Right renal pelvis (tissue), 4 donors: ENCODE results near the gene ENAH. TPM values are rescaled to one million over a fixed set of nuclear protein-coding genes. Genes with fewer than 3 reads are reported as not detected.
"Not testable (repeated sequence)": the region's sequence is repeated elsewhere in the genome, so short reads cannot be mapped to it uniquely, and the experiment has no call there.

ENCODE experiments used
- DNase-seq, 4 donors: peaks; one replicate each; pipeline ENCODE4 v3.0.0-alpha.2; 2013; ENCODE audit warnings: low read depth in 4 of 4, low spot score in 3 of 4, missing footprints in 1 of 4
- polyA plus RNA-seq, 4 donors: library from polyadenylated mRNA; unstranded; fragments of 120-200 nt; gene quantifications; one replicate each; pipeline ENCODE4 v1.2.1, GENCODE V29; 2013; ENCODE audit not compliant: insufficient read length in 4 of 4

Gene ENAH
- polyA plus RNA-seq, 4 donors = 96.6 to 129 (median 117) TPM

DNA sequence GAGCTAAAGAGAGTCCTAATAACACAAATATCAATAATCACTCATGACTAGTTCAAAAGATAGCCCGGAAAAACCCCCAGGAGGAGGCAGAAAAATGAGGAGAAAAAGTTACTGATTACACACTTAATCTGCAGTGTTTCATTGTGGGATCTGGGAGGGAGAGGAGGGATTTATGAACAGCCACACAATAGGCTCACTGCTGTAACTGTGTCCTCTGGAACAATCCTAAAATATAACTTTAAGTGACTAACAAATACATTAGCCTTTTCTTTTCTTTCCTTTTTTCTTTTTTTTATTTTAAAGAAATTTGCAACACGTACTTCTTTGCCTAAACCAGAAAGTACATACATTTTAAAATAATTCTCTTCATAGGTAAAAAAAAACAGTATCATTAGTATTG is 118.8 kb downstream of the ENAH start:
- no peak for DNase-seq

DNA sequence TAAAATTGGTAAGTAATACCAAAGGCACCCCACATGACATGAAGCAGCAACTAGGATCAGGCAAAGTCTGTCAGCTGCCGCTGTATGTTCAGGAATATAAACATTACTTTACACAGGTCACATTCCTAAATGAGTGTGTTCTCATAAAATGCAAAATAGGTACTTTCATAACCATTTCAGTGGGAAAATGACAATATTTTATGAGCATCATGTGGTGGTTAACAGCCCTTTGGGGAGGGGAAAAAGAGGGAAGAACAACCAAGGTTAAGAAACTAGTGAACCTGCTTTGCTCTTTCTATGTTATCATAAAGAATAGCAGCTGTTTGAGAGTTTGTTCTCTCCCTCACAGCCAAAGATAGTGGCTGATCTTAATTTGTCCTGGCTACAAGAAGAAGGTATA is 119.7 kb downstream of the ENAH start:
- DNase-seq = no peak

DNA sequence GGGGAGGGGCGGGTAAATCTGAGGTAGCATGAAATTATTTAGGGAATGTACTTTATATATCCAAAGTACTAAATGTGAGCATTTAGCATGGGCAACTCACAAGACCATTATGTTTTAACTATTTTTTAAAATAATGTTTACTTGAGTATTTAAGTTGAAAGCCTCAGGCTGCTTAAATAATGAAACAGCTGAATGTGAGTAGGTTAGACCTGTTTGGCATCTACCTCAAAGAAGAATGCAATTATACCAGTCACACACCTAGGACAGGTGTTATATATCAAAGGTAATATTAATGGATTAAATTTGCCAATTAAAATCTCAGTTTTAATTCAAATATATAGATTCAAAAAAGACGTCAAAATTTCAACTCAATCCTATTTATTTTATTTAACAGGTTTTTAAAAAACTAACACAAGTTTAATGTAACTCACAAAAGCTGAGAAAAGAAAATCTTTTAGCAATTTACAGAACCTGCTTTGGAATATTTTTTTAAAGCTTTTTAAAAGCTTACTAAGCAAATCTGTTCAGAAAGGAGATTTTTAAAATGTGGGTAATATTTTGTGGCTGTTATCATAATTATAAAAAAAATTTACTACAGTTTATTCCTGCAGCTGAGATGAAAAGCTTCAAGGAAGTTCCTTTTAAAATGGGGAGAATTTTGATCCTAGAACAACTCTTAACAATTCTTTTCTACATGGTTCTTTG is 120.5 kb downstream of the ENAH start:
- no peak for DNase-seq

DNA sequence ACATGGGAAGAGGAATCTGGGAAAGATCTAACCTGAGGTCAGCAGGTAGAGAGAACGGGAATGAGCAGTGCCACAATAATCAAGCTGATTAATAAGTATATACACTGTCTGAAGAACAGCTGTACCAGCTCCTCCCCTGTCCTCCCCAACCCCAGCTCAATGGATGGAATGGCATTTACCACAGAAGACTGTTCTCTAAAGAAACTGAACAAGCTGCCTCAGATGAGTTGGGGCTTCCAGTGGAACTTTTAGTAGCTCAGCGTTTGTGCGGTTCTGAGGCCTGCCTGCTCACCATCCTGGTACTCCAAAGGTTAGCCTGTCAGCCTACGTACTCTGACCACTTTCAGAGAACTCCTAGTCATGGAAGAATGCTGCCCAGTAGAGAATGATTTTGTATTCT is 123.2 kb downstream of the ENAH start:
- no peak for DNase-seq

DNA sequence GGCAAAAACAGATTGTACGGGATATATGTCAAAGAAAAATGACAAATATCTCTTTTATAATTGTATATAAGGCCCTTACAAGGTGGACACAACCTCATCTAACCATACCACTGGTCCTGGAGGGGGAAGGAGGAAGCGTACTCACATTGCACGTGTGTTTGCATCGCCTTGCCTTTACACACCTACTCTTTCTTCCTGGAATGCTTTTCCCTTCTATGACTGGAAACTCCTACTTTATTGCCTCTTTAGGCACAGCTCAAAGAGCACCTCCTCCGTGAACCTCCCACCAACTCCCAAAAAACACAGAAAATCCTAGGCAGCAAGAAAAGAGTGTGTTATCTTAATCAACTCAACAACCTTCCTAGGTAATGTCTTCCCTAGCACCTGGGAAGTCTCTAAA is 125.3 kb downstream of the ENAH start:
- no peak for DNase-seq

DNA sequence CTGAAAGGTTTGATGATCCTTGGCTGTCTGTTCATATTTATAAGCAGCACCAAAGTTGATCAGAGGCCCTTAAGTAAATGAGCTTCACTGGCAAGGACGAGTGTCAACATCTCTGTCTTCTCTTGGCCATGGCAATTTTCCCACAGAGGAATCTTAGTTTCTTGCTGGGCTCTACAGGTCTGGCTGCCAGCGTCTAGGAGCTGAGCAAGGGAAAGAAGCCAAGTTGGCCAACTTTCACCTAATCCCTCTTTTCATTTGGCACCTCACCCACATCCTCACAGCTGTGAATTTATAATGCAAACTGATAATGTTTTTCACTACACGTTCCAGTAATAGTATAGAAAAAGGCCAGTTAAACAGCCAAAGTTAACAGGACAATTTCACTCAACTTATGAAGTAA is 126.0 kb downstream of the ENAH start:
- DNase-seq = no peak

DNA sequence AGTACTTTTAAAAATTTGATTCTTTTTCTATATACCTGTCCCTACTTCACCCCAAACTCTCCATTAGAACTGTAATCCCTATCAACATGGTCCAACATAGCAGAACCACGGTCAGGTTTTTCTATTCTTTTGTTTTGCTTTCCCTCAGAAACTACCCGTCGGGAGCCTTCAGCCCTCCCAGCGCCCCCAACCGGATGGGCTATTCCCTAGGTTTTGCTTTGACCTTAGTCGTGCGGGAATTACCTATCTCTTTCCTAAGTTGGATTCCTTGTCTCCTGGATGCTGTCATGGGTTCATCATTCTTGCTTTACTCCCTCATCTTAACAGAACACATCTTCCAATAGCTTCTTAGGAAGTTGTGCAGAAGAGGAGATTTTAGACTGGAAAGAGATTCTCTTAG is 127.5 kb downstream of the ENAH start:
- no peak for DNase-seq

DNA sequence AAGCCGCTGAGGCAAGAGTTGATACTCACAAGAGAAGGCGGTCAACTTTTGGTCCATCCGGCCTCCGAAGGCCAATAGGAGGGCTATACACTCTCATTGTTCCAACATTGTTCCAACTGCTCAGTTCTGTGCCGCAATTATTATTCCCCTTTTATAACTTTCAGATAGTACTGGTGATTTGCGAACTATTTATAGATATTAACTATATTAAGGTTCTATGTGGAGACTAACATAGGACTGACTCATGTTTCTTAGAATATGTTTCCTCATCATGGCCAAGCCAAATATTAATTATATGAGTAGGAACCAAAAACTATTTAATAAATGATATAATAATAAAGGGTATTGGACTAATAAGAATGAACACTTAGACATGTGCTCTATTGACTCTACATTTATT is 128.4 kb downstream of the ENAH start:
- no peak for DNase-seq

DNA sequence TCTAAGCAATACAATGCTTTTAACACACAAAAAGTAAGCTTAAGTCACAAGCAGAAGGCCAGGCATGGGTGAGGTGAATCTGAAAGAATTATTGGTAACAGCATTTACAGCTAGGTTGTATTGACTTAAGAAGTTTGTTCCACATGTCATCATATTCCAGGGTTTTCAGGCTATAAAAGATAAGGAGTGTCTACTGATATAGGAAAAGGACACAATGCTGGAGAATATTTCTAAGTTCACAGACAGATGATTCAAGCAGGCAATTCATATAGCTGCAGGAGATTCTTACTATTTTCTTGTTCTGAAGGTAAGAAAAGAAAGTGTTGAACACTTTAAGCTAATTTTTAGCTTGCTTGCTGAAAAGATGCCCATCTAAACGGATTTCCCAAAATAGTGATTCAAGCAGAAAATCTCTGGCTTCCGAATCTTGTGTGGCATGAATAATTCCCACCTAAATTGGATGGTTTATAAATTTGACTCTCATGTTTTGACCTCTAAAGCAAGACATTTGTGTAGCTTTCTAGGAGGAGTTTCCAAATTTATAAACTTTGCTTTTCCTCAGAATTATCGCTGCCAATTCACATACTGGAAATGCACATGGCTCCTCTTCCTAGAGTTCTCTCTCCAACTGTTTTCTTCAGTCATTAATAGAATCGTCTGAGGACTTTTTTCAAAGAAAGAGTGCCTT is 129.5 kb downstream of the ENAH start:
- DNase-seq = no peak

DNA sequence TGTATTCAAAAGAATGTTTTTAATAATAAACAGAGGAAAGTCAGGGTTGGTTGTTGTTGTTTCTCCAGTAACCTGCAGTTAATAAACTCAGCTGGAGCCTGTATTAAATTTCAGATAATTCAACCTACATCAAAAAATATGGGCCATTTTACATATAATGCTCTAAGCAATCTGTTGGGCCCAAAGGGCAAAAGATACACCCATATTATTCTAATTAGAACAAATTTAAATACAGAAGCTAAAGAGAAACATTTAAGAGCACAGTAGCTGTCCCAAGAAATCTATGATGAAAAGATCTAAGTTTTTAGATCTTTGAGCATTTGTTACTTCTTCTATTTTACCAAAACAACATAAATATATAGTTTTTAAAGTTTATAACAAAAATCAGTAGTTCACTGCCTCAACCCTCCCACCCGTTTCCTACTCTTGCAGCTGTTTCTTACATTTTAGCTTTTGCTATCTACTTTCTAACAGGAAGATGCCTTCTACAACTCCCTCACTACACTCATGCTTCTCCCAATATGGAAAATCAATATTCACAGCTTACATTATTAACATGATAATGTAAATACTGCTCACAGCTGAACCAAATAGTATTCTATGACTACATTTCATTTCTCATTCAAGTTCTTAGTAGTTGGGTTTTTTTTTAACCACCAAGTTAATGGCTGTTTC is 130.2 kb downstream of the ENAH start:
- DNase-seq = no peak

DNA sequence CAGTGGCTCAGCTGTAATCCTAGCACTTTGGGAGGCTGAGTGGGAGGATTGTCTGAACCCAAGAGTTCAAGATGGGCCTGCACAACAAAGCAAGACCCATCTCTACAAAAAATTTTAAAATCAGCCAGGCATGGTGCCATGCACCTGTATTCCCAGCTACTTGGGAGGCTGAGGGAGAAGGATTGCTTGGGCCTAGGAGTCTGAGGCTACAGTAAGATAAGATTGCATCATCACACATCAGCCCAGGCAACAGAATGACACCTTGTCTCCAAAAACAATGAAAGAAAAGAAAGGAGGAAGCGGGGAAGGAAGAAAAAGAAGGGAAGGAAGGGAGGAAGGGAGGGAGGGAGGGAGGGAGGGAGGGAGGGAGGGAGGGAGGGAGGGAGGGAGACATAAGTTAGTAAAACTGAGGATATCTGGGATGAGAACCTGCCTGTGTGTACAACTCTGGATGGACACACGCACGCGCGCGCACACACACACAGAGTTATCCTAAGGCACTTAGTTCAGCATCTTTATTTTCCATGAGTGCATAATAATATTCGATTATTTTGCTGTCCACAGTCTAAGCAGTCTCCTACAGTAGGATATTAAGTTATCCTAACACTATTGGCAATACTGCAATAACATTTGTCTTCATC is 132.2 kb downstream of the ENAH start:
- DNase-seq = no peak

DNA sequence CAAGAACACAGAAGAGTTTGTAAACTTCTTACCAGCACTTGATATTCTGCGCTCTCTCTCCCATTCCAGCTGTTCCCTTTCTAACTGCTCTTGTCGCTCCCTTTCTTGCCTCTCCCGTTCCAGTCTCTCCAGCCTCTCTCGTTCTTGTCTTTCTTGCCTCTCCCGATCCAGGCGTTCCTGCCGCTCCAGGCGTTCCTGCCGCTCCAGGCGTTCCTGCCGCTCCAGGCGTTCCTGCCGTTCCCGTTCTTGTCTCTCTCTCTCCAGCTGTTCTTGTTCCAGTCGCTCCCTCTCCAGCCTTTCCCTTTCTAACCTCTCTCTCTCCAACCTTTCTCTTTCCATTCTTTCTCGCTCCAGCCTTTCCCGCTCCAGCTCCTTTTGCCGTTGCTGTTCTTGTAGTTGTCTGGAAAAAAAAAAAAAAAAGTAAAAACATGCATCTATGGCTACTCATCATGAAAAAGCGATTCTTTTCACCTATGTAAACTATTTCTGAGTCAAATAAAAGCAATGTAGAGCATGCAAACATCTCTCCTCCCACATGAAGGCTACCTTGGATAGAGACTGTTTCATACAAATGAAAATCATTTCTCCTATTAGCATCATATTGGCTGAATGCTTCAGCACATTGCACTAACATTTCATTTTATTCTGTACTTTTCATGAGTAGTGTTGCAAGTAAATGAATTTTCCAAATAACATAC is 133.6 kb downstream of the ENAH start:
- no peak for DNase-seq

DNA sequence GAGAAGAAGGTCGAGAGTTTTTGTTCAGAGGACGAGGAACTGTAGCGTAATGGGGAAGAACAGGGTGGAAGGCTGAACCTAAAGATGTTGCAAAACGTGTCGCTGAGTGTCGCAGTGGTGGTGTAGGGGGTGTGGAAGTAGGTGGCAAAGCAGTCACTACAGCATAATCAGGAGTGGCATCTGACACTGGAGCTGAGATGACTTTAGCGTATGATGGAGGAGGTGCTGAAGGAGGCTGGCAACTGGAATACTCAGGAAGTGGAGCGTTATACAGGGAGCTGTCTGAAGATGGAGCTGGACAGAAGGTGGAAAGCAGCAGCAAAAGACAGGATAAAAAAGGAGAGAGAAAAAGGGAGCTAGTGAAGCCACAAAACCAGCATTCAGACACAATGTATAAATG is 135.2 kb downstream of the ENAH start:
- no peak for DNase-seq

DNA sequence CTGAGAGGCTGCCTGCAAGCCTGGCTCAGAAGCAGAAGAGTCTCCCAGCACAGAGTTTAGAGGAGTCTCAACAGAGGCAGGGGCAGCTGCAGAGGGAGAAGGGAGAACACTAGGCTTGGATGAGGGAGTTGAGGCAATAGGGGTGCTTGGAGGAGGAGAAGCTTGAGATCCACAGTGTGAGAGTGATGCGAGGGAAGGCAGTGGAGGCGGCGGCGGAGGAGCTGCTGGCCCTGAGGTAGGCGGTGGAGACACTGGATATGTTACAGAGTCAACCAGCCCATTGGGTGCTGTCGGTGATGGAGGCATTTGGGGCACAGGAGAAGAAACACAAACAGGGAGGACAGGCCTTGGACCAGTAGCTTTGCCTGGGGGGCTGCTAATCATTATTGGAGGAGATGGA is 135.7 kb downstream of the ENAH start:
- no peak for DNase-seq

DNA sequence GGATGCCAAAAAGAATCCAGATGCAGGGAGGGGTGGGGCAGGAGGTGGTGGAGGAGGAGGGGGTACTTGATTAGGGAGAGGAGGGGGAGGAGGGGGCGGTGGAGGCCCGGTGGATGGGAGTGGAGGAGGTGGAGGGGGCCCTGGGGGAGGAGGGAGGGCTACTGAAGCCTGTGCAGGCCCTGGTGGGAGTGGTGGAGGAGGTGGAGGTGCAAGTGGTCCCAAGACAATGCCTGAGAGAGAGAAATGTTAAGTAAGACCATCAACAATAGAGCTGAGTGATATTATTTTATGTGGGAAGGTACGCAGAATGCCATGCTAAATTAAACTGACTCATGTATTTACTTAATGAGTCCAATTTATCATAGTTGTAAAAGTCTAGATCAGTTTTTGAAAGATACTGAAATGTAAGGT is 138.2 kb downstream of the ENAH start:
- DNase-seq = no peak

DNA sequence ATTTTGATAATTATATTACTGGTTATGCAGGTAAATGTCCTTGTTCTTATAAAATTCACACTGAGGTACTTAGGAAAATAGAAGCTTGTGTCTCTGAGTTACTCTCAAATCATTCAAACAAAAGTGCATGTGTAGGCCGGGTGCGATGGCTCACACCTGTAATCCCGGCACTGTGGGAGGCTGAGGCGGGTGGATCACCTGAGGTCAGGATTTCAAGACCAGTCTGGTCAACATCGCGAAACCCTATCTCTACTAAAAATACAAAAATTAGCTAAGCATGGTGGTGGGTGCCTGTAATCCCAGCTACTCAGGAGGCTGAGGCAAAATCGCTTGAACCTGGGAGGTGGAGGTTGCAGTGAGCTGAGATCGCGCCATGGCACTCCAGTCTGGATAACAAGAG is 139.3 kb downstream of the ENAH start:
- not testable (repeated sequence) for DNase-seq

DNA sequence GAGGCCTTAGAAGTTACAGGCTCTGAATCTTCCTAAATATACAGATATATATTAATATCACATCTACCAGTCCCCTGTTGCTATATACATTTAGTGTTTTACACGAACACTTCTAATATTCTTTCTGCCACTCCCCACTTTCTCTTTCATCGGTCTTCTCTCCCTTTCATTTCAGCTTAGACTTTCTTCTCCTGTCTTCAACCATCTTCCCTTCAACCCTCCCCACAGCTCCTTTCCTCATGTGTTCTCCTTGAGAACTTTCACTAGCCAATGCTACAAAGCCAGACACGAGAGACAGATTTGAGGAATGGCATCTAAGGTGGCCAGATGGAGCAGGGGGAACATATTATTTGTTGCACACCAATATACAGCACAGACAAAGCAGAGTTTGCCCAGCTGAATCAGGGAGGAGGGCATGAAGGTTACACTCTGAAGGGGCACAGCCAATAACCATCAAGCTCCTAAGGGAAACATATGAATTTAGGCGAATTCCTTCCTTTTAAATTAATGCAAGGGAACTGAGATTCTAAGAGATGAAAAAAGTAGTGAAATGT is 141.0 kb downstream of the ENAH start:
- no peak for DNase-seq

DNA sequence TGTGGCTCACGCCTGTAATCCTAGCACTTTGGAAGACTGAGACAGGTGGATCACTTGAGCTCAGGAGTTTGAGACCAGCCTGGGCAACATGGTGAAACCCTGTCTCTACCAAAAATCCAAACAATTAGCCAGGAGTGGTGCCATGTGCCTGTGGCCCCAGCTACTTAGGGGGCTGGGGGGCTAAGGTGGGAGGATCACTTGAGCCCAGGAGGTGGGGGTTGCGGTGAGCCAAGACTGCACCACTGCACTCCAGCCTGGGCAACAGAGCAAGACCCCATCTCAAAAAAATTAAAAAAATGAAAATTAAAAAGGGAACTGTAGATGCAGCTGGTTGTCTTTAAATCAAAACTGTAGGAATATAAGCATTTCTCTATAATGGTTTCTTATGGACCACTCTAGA is 142.2 kb downstream of the ENAH start:
- DNase-seq = not testable (repeated sequence)

DNA sequence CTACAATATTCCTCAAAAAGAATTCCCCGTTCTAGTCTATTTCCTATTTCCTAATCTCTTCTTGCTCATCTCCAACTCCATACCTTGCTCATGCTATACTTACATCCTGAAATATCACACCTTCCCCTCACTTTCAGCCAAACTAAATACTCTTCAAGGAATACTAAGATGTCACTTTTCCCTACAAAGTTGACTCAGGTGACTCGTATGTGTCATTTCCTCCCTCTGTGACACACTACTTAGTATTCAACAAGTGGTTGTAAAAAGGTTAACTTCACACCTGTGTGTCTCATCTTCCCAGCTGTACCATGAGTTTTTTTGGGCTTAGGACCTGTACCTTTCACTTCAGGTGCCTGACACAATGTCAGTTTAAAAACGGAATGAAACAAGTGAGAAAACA is 143.2 kb downstream of the ENAH start:
- DNase-seq = no peak

DNA sequence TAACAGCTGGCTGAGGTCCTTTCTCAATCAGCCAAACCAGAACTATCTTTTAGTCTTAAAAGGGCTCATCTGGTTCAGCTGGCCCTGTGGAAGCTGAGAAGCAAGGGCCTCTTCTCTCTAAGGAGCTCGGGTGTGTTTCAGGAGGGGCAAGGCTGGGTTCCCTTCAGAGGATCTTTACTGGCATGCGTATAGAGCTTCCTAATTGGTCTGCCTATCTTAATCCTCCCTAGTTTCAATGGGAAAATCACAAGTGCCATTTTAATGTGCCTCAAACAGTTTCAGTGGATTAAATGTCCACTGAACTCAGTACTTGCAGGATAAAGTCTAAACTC is 143.6 kb downstream of the ENAH start:
- no peak for DNase-seq
